RPMI7951 (cell line): ENCODE results near the gene COMMD7. TPM values are rescaled to one million over a fixed set of nuclear protein-coding genes. Genes with fewer than 3 reads are reported as not detected.
A peak's percentile ranks its signal among the peaks of the same experiment; 100 is the strongest.
"Not testable (repeated sequence)": the region's sequence is repeated elsewhere in the genome, so short reads cannot be mapped to it uniquely, and the experiment has no call there.

Experiments
- DNase-seq: peaks from one replicate; pipeline ENCODE4 v3.0.0-alpha.2; 2012; ENCODE audit warnings: low read depth
- total RNA-seq: library from RNA; depleted of rRNA; stranded (reverse); fragments of >200 nt; shearing (Covaris generic); gene quantifications from 2 replicates; pipeline ENCODE4 v1.2.3, GENCODE V29; 2014

Gene COMMD7
- total RNA-seq, 1 experiment from 2014 or later, result 60.2 TPM

- DNase-seq, result not testable (repeated sequence)
Observed at GRCh38 chr20:32728435-32728834, 14.8 kb downstream of the COMMD7 start.

GRCh38 chr20:32727683-32728082, 15.6 kb downstream of the COMMD7 start:
- peak; percentile 68 for DNase-seq

GRCh38 chr20:32718749-32719348, 24.4 kb downstream of the COMMD7 start:
- DNase-seq, result no peak

- DNase-seq, result no peak
Observed at GRCh38 chr20:32711346-32711745, 31.9 kb downstream of the COMMD7 start.

GRCh38 chr20:32709632-32710121, 33.6 kb downstream of the COMMD7 start:
- DNase-seq, result no peak

- not testable (repeated sequence) for DNase-seq
Observed at GRCh38 chr20:32709029-32709631, 34.1 kb downstream of the COMMD7 start.

- DNase-seq, result peak; percentile 54
Observed at GRCh38 chr20:32707691-32708581, 35.3 kb downstream of the COMMD7 start.

- no peak for DNase-seq
Observed at GRCh38 chr20:32706486-32706885, 36.8 kb downstream of the COMMD7 start.

GRCh38 chr20:32702706-32703425, 40.4 kb downstream of the COMMD7 start:
- DNase-seq, result no peak

- DNase-seq, result no peak
Observed at GRCh38 chr20:32697608-32698007, 45.7 kb downstream of the COMMD7 start.

- DNase-seq, result no peak
Observed at GRCh38 chr20:32695089-32695488, 48.2 kb downstream of the COMMD7 start.

- not testable (repeated sequence) for DNase-seq
Observed at GRCh38 chr20:32688966-32689365, 54.3 kb downstream of the COMMD7 start.

- DNase-seq, result no peak
Observed at GRCh38 chr20:32687180-32687532, 56.1 kb downstream of the COMMD7 start.

- DNase-seq, result no peak
Observed at GRCh38 chr20:32686530-32687179, 56.6 kb downstream of the COMMD7 start.

- peak; percentile 97 for DNase-seq
Observed at GRCh38 chr20:32685541-32686529, 57.4 kb downstream of the COMMD7 start.

- no peak for DNase-seq
Observed at GRCh38 chr20:32682508-32682987, 60.7 kb downstream of the COMMD7 start.

GRCh38 chr20:32681175-32682084, 61.8 kb downstream of the COMMD7 start:
- peak; percentile 79 for DNase-seq

- no peak for DNase-seq
Observed at GRCh38 chr20:32680544-32681174, 62.6 kb downstream of the COMMD7 start.
